Measurements from ENCODE around the gene GDAP2.
"Not testable (repeated sequence)": the region's sequence is repeated elsewhere in the genome, so short reads cannot be mapped to it uniquely, and the experiment has no call there.

The GDAP2 gene

GRCh38 chr1:117897551-117897950, 31.9 kb downstream of the GDAP2 start:
- no peak for DNase-seq

GRCh38 chr1:117895482-117896114, 33.8 kb downstream of the GDAP2 start:
- DNase-seq: peak; percentile 83

GRCh38 chr1:117894078-117894477, 35.3 kb downstream of the GDAP2 start:
- no peak for DNase-seq

DNA sequence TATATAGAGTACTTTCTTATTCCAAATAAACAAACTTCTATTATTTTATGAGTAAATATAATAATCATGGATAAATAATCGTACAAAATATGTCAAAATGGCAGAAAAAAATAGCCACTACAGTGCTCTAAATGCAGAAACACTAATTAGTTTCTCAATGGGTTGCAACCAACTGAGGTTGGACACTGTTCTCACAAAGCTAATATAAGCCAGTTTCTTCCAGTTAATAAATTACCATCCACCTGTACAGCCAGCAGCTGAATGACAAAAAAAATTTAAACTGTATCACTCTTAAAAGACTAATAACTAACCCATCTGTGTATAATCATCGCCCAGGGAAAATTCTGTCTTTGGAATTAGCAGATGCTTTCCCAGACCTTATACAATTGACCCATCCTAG, 36.9 kb downstream of the GDAP2 start:
- DNase-seq: no peak

DNA sequence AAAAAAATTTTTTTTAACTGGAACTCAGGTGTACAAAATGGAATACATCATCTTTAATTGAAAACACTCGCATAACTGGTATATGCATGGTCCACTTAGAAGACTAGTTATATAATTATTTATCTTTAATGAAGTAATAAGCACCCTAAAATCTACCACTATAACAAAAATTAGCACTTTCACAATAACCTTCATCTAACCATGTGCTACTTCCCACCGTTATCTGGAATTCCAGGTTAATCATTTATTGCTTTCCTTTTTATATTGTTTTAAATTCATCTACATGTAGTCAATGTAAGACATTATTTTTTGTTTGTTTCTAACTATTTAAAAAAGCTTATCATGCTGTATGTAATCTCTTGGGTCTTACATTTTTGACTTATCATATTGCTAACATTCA, 39.0 kb downstream of the GDAP2 start:
- no peak for DNase-seq

DNA sequence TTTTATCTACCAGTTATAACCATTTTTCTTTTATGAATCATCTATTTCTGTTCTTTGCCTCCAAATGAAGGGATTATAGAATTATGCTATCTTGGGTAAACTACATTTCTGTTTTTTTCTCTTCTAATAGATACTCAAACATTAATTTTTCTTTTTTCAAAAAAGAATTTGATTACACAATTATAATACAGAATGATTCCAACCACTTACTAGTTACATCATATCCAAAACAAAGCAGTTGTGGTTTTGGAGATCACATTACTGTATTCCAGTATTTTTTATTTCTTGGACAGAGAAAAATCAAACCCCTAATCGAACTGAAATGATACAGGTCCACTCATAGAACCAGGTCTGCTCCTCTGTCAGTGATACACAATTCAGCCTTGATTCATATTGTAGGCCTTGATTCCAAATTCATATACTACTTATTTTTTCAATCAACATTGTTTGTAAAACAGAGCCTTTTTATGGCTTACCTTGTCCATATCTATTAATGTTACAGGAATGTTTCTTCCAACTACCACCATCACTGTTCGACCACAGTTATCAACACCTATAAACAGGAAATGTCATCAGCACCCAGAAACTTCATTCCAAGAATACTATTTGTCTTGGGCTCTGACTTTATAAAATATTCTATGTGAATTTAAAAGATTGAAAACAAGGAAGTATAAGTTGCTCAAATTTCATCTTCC, 43.2 kb downstream of the GDAP2 start:
- peak; percentile 66 for DNase-seq

DNA sequence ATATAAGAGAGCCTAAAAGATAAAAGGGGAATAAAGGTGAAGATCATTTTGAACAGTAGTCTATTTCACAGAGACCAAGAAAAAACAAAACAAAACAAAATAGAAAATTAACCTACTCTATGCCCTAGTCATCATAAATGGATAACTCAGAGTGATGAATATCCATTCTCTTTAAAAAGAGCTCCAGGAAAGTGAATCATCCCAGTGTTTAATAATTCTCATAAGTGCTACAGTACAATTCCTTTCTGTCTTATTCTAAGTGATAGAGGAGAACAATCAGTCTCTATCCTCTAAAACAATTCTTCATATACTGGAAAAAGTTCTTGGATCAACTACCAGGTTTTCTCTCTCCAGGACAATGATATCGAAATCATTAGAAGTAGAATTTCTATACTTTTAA, 45.8 kb downstream of the GDAP2 start:
- DNase-seq: no peak

DNA sequence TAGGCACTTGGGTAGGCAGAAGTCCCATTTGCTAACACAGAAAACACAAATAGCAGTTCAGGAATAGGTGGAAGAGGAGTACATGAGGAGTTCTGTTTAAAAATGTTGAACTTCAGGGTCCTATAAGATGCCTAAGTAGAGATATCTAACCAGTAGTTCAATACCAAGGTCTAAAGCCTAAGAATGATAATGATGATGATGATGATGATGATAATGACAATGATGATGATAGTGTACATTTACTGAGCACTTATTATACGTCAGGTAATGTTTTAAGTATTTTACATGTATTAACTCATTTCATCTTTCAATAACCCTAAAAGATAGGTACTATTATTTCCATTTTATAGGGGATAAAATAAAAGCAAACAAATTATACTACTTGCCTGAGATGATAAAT, 50.1 kb downstream of the GDAP2 start:
- DNase-seq: no peak

DNA sequence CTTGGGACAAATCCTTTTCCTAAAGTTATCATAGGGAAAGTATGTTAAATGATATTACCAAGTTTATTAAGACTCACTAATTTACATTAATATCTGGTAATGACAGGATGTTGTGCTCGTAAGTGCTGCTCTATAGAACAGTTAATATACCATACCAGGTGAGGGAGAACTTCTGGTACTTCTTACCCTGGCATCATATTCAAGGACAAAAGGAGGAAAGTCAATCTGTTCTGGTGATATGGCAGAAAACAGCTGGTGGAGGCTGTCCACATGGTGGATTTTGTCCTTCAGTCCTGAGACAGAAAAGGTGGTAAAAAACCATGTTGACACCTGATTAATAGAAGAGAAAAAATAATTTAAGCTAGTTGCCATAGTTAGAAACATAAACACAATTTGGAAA, 51.6 kb downstream of the GDAP2 start:
- no peak for DNase-seq

DNA sequence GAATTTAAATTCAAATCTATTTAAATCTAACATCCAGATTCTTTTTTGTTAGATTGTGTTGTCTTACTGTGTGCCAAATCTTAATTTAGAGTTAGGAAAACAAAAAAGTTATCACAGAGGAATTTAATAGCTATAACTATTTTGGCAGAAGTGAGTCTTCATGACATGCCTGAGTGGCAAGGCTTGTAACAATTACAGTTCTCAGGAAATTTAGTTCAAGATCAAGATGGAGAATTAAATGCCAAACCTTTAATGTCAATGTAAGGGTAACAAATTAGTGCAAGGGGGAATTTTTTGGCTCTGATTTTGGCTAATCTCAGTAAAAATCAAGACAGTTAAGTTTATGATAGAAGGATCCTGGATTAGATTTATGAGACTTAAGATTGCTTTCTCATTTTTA, 58.4 kb downstream of the GDAP2 start:
- DNase-seq: no peak

DNA sequence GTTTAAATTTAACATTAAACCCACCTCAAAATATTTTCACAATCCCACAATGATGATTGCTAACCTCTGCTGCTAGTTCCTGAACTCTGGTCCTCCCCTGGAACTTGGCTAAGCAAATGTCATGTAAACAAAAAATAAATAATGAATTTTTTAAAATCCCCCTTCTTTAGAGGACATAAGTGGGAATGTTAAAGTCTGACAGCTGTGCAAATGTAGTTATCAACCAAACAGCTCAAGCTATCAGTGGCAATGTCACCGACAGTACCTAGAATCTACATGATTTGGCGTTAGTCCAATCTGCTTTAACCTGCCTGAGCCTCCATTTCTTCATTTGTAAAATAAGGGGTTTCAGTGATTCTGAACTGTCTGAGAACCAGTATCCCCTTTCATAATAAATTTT, 67.7 kb downstream of the GDAP2 start:
- no peak for DNase-seq

DNA sequence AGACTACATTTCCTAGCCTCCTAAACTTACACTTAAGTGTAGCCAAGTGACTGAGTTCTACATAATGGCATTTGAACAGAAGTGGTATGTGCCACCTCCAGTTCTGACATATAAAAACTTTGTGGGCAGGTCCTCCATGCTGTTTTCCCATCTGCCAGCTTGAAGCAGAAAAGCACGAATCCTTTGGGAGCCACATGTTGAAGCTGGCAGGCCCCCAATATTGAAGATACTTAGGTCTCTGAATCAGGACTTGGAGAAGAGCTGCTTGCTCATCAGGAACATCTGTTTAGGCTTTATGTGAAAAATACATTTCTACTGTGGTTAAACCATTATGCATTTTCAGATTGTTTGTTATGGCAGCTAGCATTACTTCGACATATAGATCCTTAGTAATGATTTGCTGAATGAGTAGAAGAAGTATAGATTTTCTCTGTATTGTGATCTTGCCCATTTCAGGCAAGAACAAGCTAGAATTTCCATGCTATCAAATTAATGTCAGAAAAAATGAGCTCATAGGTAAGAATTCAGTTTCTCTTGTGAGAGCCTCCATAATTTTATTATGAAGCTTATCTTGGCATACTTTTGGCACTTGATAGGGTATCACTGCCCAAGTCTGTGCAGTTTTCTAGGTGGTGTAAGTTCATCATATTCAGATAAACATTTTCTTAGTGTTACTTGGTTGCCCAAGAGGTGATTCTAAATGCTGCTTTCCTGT, 68.4 kb downstream of the GDAP2 start:
- DNase-seq: peak; percentile 64

DNA sequence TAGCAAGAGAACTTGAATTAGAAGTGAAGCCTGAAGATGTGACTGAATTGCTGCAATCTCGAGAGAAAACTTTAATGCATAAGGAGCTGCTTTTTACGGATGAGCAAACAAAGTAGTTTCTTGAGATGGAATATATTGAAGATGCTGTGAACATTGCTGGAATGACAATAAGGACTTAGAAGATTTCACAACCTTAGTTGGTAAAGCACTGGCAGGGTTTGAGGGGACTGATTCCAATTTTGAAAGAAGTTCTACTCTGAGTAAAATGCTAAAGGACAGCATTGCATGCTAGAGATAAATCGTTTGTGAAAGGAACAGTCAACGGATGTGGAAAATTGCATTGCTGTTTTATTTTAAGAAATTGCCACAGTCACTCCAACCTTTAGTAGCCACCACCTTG, 69.5 kb downstream of the GDAP2 start:
- DNase-seq: no peak

DNA sequence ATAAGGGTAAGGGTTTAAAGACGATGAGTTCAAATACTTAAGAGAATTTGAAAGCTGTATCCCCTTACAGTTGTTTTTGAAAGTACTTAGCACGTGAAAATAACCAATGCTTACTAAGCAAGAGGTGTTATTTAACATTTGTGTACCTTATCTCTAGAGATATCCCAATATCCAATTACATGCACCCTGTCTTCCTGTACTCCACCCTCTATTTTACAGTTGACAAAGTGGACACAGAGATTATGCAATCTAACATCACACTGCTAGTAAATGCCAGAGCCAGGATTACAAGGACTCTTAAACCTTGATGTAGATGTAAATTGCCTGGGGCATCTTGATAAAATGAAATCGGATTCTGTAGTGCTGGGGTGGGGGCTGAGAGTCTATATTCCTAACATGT, 72.0 kb downstream of the GDAP2 start:
- DNase-seq: no peak

DNA sequence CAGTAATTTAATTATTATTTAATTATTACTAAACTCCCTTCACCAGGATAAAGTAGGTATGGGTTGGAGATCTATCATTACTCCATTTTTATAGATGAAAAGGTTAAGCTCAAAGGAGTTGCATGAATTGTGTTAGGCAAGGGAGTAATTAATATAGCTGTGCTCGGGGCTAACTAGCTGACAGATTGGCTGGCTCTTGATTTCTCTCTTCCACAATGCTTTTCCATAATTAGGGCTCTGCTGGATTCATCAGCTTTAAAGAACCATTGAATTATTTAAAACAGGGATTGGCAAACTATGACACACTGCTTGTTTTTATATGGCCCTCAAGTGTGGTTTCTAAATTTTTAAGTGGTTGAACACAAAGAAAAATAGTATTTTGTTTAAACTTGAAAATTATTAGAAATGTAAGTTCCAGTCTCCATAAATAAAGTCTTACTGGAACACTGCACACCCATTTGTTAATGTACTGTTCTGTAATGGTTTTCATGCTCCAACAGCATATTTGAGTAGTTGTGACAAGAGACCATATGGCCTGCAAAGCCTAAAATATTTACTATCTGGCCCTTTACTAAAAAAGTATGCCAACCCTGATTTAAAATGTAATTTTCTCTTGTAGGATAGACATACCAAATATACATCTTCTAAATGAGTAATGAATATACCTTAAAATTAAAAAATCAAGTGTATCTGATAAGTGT, 76.4 kb downstream of the GDAP2 start:
- no peak for DNase-seq

- no peak for DNase-seq
Measured at GRCh38 chr1:117851687-117852086, 77.7 kb downstream of the GDAP2 start.

DNA sequence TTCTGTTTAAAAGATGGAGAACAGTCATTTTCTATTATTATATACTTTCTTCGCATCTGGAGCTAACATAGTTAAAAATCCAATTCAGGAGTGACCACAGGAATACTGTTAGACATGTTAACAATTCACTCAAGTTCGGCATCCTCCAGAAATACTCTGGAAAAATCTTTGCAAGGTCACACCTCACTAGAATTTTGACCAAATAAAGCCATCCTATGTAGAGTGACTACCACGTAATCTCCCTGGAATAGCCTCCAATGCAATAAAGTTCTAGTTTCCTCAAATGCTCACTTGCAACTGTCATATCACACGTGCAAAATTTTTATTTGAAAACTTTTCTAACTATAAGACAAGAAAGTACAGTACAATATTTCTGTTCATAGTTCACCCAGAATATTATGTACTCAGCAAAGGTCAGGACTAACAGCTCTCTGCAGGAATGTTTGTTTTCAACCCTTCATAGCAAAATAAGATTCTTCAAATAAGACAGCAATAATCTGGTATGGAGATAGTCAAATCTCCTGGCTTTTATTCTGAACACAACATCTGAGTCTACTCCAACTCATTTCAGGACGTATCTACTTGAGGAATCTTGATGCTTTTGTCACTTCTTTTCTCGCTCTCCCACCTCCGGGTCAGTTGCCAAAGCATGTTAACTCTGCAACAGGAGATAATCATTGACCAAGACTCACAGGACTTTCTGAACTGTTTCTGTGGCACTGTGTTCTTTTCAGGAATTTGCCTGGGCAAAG, 82.6 kb downstream of the GDAP2 start:
- DNase-seq: no peak

DNA sequence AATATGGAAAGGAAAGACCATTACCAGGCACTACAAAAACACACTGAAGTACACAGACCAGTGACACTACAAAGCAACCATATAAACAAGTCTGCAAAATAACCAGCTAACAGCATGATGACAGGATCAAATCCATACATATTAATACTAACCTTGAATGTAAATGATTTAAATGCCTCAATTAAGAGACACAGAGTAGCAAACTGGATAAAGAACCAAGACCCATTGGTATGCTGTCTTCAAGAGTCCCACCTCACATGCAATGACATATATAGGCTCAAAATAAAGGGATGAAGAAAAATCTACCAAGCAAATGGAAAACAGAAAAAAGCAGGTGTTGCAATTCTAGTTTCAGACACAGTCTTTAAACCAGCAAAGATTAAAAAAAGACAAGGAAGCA, 84.9 kb downstream of the GDAP2 start:
- not testable (repeated sequence) for DNase-seq

- no peak for DNase-seq
Measured at GRCh38 chr1:117843791-117844190, 85.6 kb downstream of the GDAP2 start.

DNA sequence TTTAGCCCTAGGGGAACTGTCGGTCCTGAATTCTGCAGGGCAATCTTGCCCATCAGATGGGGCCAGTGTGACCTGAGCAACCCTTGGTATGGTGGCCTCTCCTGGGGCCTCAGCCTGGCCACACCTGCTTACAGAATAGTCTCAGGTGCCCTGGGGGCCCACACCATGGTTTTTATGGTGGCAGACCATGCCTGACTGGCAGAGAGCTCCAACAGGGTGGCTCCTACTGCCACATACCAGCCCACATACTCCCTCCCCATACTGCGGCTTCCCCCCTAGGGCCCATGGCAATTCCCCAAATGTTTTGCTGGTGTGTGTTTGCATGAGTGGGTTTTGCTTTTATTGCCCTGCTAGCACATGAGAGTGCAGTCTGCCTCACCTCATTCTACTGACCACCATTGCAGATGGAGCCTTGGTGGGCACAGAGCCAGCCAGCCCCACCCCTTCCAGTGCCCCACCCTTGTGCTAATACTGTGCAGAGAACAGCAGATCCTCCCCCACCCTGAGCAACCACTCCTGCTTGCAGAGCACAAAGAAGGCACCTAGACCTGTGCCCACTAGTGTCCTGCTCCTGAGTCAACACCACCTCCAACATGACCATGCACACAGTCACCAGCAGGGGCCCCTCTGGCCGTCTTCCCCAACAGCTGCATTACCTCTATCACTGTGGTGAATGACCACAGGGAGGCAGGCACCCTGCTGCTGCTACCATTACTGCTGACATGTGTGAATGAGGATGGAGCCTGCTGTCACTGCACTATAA, 86.8 kb downstream of the GDAP2 start:
- peak; percentile 30 for DNase-seq

DNA sequence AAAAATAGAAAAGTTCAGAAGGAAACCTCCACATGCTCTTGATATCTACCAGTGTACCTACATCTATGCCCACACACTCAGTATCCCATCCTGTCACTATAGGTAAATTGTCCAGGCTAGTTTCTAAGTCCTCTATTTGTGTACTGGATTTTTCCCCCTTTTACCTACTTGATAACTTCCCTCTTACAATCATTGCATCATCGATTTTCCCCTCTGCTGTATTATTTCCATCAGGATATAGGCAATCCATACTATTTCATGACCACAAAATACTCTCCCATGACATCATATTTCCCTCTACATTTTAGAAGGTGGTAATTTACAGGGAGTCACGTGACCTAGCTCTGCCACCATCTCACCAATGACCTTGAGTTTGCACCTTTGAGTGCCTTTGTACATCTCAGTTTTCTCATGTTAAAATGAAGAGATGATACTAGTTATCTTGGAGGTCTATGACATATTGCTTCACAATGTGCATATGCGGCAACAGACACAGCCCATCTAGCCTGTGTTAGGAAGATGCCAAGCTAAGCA, 88.2 kb downstream of the GDAP2 start:
- DNase-seq: no peak

- peak; percentile 80 for DNase-seq
Measured at GRCh38 chr1:117838911-117839310, 90.5 kb downstream of the GDAP2 start.

Measured in EL (cell line).